HepG2 (cell line): ENCODE data around the gene CNKSR3.
"Not testable (repeated sequence)": the region's sequence is repeated elsewhere in the genome, so short reads cannot be mapped to it uniquely, and the experiment has no call there.

ENCODE experiments used
- BCL6 ChIP-seq: IDR thresholded peaks from 2 replicates; pipeline ENCODE4 v1.6.1; 2016; ENCODE audit warnings: missing genetic modification reagents, missing compliant biosample characterization
- CCDC6 ChIP-seq: sonication (generic); formaldehyde crosslinking; IDR thresholded peaks from 2 replicates; pipeline ENCODE4 v1.8.1; 2022; ENCODE audit warnings: mild to moderate bottlenecking, missing genetic modification reagents, moderate library complexity
- CREB1 ChIP-seq, 2 experiments: fragments of 450-650 bp in 1 of 2; IDR thresholded peaks; 2 replicates each; pipeline ENCODE4 v1.6.1; 2016 to 2017; ENCODE audit warnings: control low read depth in 1 of 2, mild to moderate bottlenecking in 1 of 2, missing compliant biosample characterization in 1 of 2, missing genetic modification characterization in 1 of 2
- CTCF ChIP-seq: sonication (generic); formaldehyde crosslinking; IDR thresholded peaks from 2 replicates; pipeline ENCODE4 v1.5.0; 2020; ENCODE audit warnings: mild to moderate bottlenecking, missing genetic modification reagents, moderate library complexity
- ELF4 ChIP-seq: sonication (generic); formaldehyde crosslinking; IDR thresholded peaks from 2 replicates; pipeline ENCODE4 v1.5.0; 2020; ENCODE audit warnings: missing genetic modification reagents, mild to moderate bottlenecking, moderate library complexity, borderline replicate concordance
- FOXK2 ChIP-seq: fragments of 450-650 bp; IDR thresholded peaks from 2 replicates; pipeline ENCODE4 v1.6.1; 2016
- FOXP1 ChIP-seq, 2 experiments: fragments of 450-650 bp in 1 of 2; IDR thresholded peaks; 2 replicates each; pipeline ENCODE4 v1.6.1; 2017 to 2018; ENCODE audit warnings: antibody characterized with exemption in 1 of 2
- POLR2AphosphoS5 ChIP-seq: IDR thresholded peaks from 2 replicates; pipeline ENCODE4 v1.6.1; 2012; ENCODE audit warnings: low read depth, low read length
- SAP130 ChIP-seq: IDR thresholded peaks from 2 replicates; pipeline ENCODE4 v1.6.1; 2016; ENCODE audit warnings: low read depth
- TCF12 ChIP-seq, 2 experiments: fragments of 450-650 bp in 1 of 2; sonication (generic) in 1 of 2; formaldehyde crosslinking in 1 of 2; IDR thresholded peaks; 2 replicates each; pipeline versions ENCODE4 v1.6.1 to v1.8.0; 2017 to 2022; ENCODE audit warnings: antibody characterized with exemption in 1 of 2, mild to moderate bottlenecking in 1 of 2, missing genetic modification reagents in 1 of 2, moderate library complexity in 1 of 2
- THYN1 ChIP-seq: sonication (generic); formaldehyde crosslinking; IDR thresholded peaks from 2 replicates; pipeline ENCODE4 v1.8.1; 2023; ENCODE audit warnings: low read depth, mild to moderate bottlenecking, moderate library complexity, missing genetic modification reagents, borderline replicate concordance
- ZNF276 ChIP-seq: sonication (generic); formaldehyde crosslinking; IDR thresholded peaks from 2 replicates; pipeline ENCODE4 v1.4.0; 2020; ENCODE audit warnings: mild to moderate bottlenecking, low read depth, missing genetic modification reagents
- ZNF280D ChIP-seq: sonication (generic); formaldehyde crosslinking; IDR thresholded peaks from 2 replicates; pipeline ENCODE4 v1.5.1; 2020; ENCODE audit warnings: mild to moderate bottlenecking, missing genetic modification reagents
- ZSCAN31 ChIP-seq: sonication (generic); formaldehyde crosslinking; IDR thresholded peaks from 2 replicates; pipeline ENCODE4 v1.5.0; 2020; ENCODE audit warnings: low read depth, mild to moderate bottlenecking, missing genetic modification reagents

GRCh38 chr6:154515076-154515475 lies 4.6 kb upstream of the CNKSR3 start:
- TF ChIP-seq CREB1 (IDR thresholded peaks at IDR 0.05); CREB1 (CRISPR knock-in tag; IDR thresholded peaks at IDR 0.05); ZNF276 (CRISPR knock-in tag); ZSCAN31; ZNF280D; CTCF (CRISPR knock-in tag); TCF12 (IDR thresholded peaks at IDR 0.05); TCF12 (CRISPR knock-in tag; IDR thresholded peaks at IDR 0.05); CCDC6 (CRISPR knock-in tag); FOXP1 (IDR thresholded peaks at IDR 0.05); FOXP1 (CRISPR knock-in tag; IDR thresholded peaks at IDR 0.05); BCL6 (CRISPR knock-in tag); POLR2AphosphoS5; FOXK2; THYN1; SAP130 (CRISPR knock-in tag); ELF4 (CRISPR knock-in tag): not testable (repeated sequence)
